DMS53 treated with DMSO at 0.1 percent for 48 hours (cell line): ENCODE measurements around the gene CDCA5.
A peak's percentile ranks its signal among the peaks of the same experiment; 100 is the strongest.

Experiments used
- DNase-seq: peaks from one replicate; lab custom pipeline; 2025; ENCODE audit not compliant: unreplicated experiment; lab: John Stamatoyannopoulos, UW

Gene CDCA5

GRCh38 chr11:65083834-65084597 lies at the start of gene CDCA5, which contains the start of gene ZFPL1:
TSS of gene CDCA5 (minus strand) at chr11:65084040. CDS start at chr11:65083978, 62 bp downstream.
TSS of gene ZFPL1 (plus strand) at chr11:65084222. CDS start at chr11:65084699, 477 bp downstream.
- peak; percentile 93 for DNase-seq

- peak; percentile 41 for DNase-seq
Measured at GRCh38 chr11:65132988-65133700, 49.3 kb upstream of the CDCA5 start.

- DNase-seq: no peak
Measured at GRCh38 chr11:65132238-65132987, 48.6 kb upstream of the CDCA5 start.

- no peak for DNase-seq
Measured at GRCh38 chr11:65131895-65132237, 48.0 kb upstream of the CDCA5 start.

- no peak for DNase-seq
Measured at GRCh38 chr11:65131417-65131776, 47.6 kb upstream of the CDCA5 start.

- DNase-seq: no peak
Measured at GRCh38 chr11:65130631-65131416, 47.0 kb upstream of the CDCA5 start.

- no peak for DNase-seq
Measured at GRCh38 chr11:65129649-65130441, 46.0 kb upstream of the CDCA5 start.

GRCh38 chr11:65128182-65129145 lies 44.6 kb upstream of the CDCA5 start:
- DNase-seq: no peak

GRCh38 chr11:65127473-65128181 lies 43.8 kb upstream of the CDCA5 start:
- no peak for DNase-seq

GRCh38 chr11:65126624-65127274 lies 42.9 kb upstream of the CDCA5 start:
- DNase-seq: no peak

GRCh38 chr11:65125197-65126056 lies 41.6 kb upstream of the CDCA5 start:
- DNase-seq: no peak

- DNase-seq: no peak
Measured at GRCh38 chr11:65124480-65125196, 40.8 kb upstream of the CDCA5 start.

- DNase-seq: peak; percentile 95
Measured at GRCh38 chr11:65121865-65122696, 38.2 kb upstream of the CDCA5 start, which contains the start of the genes FAU and MRPL49. TSS of gene FAU (minus strand) at chr11:65122134. CDS start at chr11:65121813, 321 bp downstream. TSS of gene MRPL49 (plus strand) at chr11:65122321. CDS start at chr11:65122347, 26 bp downstream.

- no peak for DNase-seq
Measured at GRCh38 chr11:65121447-65121864, 37.6 kb upstream of the CDCA5 start.

- no peak for DNase-seq
Measured at GRCh38 chr11:65120831-65121230, 37.0 kb upstream of the CDCA5 start.
